DMS53 treated with DMSO at 0.1 percent for 48 hours (cell line): ENCODE measurements around the gene COL20A1.
"Not testable (repeated sequence)": the region's sequence is repeated elsewhere in the genome, so short reads cannot be mapped to it uniquely, and the experiment has no call there.

Source experiments
- DNase-seq: peaks from one replicate; lab custom pipeline; 2025; ENCODE audit not compliant: unreplicated experiment; lab: John Stamatoyannopoulos, UW

Gene COL20A1

DNA sequence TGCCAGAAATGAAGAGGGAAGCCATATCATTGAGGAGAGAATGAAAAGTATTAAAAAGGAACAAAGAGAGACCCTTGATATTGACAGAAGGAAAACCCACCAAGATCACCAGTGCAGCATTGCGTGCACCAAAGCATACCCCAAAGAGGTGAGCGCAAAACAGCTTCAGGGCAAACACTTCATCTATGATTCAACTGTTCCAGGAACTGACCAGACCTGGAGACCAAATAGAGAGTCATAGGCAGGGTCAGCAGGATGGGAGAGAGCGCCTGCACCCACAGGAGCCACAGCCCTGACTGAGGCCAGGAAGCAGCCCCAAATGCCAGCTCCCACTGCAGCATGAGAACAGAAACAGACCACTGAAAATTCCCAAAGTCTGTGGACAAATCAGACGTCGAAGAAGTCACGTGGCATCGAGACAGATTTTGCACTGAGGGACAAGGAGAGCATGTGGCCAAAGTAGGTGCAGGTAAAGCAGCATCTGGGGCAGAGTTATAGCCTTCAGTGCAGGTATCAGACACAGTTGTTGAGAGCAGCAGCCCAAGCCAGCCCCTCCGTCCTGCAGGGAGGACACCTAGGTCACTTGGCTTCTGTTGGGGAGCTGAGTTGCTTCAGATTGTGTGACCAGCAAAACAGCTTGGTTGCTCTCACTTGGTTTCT is 38.9 kb downstream of the COL20A1 start:
- no peak for DNase-seq

DNA sequence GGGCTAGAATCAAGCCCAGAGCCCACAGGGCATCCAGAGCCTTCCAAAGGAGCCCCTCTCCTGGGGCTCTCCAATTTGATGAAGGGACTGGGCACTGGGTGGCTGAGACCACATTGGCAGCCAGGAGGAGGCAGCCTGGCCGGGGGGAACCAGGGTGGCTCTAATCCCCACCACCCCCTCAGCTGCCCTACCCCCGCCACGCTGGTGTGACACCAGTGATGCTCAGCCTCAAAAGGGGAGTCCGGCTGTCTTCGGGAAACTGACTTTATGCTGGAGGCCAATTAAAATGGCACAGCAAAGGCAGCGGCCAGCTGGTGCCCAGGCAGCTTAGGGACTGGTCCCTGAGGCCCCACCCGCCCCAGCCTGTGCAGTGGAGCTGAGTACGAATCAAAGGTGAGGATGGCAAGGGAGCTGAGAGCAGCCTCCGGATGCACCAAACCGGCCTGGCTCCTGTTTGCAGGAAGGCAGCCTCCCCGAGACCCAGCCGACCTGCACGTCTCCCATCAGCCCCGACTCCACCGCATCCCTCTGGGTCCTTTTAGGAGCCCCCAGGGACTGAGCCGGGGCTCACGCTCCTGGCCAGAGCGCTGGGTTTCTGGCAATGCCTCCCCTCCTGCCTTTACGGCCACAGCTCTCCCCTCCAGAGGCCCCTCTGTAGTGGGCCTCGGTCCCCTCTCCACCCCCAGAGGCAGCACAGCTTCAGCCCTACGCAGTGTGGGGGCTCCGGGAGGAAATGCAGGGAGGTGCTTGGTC is 39.7 kb downstream of the COL20A1 start:
- DNase-seq, result no peak

DNA sequence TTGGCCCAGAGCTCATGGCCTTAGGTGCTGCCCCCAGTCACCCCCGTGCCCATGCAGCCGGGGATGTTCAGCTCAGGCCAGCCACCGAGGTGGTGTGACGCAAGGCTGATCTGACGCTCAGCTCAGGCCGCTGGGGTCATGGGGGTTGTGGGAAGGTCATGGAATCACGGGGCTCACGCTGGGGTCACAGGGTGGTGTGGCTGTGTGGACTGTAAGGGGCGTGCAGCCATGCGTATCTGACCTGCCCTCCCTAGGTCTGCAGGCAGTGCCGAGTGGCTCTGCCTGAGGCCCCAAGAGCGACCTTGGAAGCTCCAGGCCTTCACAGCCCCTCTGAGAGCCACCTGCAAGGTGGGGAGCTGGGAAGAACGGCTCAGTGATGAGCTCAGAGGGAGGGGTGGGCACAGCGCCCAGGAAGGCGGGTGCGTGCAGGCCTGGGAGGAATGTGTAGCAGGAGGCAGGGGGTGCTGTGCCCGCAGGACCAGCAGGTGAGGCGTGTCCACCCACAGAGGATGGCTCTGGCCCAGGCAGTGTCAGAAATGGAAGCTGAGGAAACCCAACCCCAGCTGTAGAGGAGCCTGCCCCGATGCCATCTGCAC is 40.4 kb downstream of the COL20A1 start:
- DNase-seq, result no peak

DNA sequence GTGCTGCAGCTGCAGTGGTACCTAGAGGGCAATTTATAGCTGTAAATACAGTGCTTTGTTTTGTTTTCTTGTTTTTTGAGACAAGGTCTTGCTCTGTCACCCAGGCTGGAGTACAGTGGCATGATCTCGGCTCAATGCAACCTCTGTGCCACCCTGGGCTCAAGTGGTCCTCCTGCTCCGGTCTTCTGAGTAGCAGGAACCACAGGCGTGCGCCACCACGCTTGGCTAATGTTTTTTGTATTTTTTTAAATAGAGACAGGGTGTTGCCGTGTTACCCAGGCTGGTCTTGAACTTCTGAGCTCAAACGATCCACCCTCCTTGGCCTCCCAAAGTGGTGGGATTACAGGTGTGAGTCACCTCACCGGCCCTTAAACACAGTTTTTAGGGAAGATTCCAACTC is 41.4 kb downstream of the COL20A1 start:
- DNase-seq, result no peak

DNA sequence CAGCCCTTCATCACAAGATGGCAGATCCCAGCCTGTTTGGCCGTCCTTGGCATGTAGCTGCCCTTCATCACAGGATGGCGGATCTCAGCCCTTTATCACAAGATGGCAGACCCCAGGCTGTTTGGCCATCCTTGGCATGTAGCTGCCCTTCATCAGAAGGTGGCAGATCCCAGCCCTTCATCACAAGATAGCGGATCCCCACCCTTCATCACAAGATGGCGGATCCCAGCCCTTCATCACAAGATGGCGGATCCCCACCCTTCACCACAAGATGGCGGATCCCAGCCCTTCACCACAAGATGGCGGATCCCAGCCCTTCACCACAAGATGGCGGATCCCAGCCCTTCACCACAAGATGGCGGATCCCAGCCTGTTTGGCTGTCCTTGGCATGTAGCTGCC is 42.1 kb downstream of the COL20A1 start:
- not testable (repeated sequence) for DNase-seq

DNA sequence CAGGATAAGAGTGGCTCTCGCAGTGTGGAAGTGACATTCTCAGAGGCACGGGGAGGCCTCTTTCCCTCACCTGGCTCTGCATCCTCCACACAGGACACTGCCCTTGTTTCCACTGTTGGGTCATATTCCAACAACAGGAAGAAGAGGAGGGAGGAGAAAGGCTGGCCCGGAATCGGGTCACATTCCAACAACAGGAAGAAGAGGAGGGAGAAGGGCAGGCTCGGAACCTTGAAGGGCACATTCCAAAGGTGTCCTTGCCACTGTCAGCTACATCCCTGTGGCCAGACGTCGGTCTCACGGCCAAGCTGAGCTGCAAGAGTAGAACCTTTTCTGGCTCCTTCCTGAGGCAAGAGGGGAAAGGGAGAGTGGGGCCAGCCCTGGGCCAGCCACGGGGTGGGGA is 42.7 kb downstream of the COL20A1 start:
- no peak for DNase-seq

DNA sequence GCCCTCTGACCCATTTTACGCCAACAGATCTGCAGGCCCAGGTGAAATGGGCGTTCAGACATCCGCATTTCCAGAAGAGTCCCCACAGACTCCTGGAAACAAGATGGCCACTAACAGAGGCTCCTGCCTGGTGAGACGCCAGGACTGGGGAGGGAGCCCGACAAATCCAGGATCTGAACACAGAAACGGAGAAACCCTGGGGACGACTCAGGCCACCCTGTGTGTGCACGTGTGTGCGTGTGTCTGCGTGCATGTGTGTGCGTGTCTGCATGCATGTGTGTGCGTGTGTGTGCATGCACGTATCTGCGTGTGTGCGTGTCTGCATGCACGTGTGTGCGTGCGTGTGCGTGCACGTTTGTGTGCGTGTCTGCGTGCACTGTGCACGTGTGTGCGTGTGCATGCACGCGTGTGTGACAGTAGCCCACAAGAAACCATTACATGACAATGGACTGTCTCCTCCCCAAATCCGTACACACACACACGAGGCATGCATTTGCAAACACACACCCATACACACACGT is 43.3 kb downstream of the COL20A1 start:
- DNase-seq, result no peak

DNA sequence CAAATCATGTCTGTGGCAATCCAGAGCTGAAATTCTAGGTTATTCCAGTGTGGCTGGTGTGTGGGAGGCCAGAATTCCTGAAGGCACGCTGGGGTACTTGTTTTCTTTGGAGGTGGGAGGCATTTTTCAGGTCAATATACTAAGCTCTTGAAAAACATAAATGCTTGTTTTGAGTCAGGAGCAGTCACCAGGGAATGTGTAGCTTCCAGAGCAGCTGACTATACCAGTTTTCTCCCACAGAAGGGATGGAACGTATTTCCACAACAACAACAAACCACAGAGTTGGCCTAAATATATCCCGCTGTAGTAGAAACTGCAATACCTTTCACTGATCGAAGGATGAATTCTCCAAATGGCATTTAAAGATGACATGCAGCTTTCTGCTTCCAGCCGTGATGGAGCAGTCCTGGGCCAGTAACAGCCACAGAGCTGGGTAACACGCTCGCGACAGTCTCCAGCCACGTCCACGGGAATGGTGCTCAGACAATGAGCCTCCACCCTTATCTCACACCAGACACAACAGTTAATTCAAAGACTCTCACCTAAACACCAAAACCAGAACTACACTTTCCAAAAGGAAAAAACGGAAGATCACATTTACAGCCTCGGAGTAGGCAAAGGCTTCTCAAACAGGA is 44.9 kb downstream of the COL20A1 start:
- no peak for DNase-seq

DNA sequence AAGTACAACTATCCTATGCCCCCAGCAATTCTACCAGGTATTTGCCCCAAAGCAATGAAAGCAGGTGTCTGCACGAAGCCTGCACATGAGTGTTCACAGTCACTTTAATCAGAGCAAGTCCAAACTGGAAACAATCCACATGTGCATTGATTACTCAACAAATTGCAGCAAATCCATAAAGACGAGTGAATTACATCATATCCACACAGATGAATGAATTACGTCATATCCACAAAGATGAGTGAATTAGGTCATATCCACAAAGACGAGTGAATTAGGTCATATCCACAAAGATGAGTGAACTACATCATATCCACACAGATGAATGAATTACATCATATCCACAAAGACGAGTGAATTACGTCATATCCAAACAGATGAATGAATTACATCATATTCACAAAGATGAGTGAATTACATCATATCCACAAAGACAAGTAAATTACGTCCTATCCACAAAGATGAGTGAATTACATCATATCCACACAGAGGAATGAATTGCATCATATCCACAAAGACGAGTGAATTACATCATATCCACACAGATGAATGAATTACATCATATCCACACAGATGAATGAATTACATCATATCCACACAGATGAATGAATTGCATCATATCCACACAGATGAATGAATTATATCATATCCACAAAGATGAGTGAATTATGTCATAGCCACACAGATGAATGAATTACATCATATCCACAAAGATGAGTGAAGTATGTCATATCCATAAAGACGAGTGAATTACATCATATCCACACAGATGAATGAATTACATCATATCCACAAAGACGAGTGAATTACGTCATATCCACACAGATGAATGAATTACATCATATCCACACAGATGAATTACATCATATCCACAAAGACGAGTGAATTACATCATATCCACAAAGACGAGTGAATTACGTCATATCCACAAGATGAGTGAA is 46.4 kb downstream of the COL20A1 start:
- not testable (repeated sequence) for DNase-seq

DNA sequence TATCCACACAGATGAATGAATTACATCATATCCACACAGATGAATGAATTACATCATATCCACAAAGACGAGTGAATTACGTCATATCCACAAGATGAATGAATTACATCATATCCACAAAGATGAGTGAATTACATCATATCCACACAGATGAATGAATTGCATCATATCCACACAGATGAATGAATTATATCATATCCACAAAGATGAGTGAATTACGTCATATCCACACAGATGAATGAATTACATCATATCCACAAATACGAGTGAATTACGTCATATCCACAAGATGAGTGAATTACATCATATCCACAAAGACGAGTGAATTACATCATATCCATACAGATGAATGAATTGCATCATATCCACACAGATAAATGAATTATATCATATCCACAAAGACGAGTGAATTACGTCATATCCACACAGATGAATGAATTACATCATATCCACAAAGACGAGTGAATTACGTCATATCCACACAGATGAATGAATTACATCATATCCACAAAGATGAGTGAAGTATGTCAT is 47.2 kb downstream of the COL20A1 start:
- DNase-seq, result not testable (repeated sequence)

DNA sequence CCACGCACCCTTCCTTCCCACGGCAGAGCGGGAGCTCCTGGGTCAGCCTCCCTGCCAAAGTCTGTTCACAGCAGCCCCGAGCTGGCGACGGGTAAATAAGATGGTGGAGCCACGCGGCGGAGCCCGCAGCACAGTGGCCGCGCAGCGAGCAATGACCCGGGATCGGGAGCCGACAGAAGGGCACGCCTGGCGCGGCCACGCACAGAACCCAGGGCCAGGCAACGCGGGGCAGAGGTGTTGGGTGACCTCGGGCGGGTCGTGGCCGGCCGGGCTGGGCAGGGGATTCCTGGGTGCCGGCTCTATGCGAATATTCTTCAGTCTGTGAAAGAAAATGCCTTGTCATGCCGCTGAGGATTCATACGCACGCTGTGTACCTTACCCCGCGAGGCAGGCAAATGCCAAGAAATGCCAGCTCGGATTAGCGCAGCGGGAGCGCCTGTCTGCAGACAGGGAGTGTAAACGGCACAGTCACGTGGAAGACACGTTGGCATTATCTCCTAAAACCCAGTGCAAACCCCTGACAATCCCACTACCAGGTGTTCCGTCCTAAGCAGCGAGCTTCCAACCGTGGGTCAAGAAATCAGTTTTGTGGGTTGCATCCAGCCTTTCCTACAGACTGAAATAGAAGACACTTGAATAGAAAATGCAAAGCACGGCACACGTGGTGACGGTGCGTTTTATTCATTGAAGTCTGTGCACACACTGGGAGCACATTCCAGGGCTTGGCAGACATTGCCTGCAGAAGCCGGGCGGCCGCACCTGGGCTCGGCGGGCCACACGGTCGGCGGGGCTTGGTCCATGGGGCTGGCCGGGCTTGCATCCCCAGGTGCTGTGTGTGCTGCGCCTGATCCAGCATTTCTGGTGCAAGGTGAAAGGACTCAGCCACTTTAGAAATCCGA is 49.8 kb downstream of the COL20A1 start:
- DNase-seq, result no peak

DNA sequence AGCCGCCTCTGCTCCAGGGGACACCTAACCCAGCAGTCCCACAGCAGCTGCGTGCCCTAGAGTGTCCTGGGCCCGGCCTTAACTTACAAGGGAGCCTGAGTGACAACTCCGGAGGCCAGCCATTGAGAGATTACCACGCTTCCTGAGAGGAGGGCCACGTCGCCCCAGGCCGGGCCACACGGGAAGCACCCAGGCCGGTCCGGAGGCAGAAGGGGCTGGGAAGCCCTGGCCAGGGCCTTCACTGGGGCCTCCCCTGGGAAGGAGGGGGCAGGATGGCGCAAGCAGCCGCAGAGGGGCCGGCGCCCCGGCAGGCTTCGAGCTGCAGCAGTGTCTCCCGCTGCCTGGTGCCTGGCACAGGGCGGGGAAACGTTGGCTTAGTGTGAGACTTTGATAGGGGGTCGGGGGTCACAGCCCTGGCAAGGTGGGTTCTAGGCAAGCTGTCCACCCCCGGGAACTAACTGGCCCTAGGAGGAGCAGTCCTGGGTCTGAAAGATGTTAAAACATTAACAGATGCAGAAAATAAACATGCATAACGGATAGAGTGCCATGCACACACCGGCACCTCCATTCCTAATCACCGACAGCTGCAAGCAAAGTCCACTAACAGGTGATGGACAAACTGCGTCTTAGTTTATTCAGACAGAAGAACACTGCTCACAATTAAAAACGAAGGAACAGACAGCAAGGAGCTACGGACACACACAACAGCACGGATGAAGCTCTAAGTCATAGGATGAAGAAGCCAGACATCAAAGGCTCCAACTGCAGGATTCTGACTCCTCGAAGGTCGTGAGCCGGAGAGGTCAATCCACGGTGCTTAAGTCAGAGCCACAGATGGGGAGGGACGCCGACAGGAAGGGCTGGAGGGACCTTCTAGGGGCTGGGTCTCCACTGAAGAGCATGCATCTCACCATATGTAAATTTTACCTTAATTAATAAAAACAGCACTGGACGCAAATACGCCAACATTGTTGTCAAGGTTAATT is 50.8 kb downstream of the COL20A1 start:
- DNase-seq, result no peak

DNA sequence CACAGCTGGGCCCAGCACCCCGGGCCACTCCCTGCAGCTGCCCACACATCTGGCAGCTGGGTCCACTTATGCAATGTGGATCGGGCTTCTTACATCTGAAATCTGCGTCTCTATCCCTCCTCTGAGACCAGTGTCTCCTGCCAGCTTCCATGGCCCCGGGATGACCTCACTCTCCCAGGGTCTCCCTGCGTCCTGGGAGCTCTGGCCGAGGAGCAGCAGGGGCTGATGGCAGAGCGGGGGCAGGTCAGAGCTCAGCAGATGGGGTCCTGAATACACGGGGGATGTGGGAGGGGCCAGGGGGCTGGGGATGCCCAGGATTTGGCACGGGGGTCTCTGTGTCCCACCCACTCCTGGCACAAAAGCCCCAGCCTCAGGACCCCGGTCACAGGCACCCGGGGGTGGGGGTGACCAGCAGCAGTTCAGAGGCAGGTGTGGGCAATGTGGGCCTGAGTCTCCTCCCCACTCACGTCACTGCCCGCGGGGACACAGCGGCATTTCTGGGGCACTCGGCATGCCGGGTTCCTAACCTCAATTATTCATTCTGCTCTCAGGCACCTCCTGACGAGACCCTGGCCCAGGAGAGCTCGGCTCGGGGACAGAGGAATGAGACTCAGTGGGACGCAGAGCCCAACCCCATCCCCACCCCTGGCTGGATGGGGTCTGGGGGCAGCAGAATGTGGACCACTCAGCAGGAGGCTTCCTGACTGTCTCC is 51.8 kb downstream of the COL20A1 start:
- no peak for DNase-seq

DNA sequence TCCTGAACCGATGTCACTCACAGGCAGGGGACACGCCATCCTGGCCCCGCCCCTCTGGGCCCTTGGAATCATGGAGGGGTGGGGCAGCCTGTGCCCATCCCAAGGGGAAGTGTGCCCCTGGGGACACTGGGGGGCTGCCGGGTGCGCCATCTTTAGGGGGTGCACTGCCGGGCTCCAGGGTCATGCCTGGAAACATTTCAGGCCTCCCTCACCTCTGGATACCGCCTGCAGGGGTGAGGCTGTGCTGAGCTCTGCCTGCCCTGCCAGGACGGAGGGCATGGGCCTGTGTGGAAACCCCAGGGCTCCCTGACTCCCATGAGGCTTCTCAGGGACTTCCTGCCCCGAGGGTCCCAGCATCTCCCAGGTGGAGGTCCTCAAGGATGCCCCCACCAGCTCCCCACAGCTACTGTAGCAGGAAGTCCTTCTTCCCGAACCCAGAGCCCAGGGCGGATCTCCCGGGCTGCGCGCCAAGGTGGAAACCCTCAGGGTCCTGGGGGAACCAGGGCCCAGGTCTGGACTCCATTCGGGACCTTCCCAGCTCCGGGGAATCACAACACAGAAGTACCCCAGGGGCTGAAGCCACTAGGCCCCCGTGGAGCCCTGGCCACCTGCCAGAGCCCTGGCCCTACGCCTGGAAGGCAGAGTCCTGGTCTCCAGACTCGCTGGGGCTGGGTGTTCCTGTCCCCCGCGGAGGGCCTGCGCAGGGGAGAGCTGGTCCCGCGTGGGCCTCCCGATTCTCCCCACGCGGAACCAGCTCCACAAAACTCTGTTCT is 52.5 kb downstream of the COL20A1 start:
- no peak for DNase-seq

DNA sequence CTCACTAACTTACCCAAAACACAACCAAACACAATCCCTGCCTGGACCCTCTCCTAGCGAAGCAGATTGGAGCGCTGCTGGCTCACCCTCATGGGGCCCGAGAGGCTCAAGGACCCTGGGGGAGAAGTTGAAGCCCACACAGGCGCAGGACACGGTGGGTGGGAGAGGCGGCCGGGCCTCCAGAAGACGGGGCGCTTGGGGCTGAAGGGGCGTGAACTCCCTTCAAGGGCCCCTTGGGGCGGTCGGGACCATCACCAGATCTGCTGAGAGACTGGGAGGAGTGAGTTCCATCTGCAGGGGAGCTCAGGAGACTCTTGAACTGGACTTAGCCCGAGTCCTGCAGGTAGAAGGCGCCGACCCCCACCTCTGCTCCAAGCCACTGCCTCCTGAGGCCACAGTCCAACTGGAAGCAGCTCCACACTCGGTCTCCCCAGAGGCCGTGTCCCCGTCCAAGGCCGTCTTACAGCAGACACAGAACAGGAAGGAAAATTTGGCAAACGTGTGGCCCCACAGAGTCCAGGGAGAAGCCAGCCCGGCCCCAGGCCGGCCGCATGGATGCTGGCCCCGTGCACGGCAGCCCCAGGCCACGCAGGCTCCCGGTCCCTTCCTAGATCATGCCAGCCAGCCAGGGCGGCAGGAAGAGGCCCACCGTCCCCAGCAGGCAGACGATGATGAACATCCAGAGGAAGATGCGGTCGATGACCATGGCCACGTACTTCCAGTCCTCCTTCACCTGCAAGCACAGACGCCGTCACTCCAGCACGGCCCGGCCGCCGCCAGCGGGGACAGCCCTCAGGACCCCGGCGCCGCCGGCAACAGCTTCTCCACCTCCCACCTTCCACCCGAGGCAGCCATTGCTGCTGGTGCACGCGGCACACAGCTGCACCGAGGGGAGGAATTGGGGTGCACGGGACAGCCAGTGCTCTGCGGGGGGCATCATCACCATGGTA is 53.4 kb downstream of the COL20A1 start:
- no peak for DNase-seq
